ENCODE results near the gene ETV3.

ETV3 gene

DNA sequence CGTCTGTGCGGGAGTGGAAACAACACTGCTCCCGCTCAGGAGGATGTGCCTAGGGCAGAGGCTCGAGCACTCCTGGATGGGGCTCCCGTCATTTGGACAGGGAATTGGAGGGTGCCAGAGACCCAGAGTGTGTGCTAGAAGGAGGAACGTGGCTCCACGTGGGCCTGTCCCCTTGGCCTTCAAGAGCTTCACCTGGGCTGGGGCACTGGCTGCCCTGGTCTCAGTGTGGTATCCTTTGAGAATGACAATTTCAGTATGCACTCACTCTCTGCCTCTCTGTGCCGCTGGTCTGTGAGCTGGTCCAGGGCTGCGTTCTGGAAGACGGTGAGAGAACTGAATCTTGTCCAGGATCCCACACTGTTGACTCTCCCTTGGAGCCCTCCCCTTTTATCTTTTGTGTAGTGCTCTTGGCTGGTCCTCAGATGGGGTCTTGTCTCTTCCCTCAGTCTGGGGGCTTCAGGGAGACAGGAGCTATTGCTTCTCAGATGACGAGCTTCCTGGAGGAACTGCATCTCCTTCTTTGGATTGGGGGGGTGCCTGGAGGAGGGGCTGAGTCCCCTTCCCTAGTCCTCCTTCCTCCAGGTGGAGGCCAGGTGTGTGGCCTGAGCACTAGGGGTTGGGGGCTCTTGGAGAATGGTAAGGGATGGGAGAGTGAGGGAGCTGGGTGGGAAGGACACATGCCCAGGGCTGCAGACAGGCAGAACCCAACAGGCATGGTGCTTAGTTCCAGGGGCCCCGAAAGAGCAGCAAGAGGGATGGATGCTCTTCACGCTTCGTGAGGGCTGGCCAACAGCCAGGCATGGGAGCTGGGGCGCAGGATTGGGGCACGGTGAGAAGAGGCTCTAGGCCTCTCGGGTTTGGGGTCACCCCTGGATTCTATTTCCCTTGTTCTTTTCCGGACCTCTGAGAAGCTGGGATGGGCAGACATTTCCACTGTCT is 23.7 kb downstream of the ETV3 start:
- TF ChIP-seq, protein P1, sequence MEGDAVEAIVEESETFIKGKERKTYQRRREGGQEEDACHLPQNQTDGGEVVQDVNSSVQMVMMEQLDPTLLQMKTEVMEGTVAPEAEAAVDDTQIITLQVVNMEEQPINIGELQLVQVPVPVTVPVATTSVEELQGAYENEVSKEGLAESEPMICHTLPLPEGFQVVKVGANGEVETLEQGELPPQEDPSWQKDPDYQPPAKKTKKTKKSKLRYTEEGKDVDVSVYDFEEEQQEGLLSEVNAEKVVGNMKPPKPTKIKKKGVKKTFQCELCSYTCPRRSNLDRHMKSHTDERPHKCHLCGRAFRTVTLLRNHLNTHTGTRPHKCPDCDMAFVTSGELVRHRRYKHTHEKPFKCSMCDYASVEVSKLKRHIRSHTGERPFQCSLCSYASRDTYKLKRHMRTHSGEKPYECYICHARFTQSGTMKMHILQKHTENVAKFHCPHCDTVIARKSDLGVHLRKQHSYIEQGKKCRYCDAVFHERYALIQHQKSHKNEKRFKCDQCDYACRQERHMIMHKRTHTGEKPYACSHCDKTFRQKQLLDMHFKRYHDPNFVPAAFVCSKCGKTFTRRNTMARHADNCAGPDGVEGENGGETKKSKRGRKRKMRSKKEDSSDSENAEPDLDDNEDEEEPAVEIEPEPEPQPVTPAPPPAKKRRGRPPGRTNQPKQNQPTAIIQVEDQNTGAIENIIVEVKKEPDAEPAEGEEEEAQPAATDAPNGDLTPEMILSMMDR (IDR thresholded peaks at IDR 0.05; ENCODE audit: low read depth, low read length, missing control alignments): no peak
- H3K4me3 ChIP-seq (ENCODE audit: low read depth, low read length): no peak overlapping the region
- DNase-seq (ENCODE audit: low read depth): no peak

DNA sequence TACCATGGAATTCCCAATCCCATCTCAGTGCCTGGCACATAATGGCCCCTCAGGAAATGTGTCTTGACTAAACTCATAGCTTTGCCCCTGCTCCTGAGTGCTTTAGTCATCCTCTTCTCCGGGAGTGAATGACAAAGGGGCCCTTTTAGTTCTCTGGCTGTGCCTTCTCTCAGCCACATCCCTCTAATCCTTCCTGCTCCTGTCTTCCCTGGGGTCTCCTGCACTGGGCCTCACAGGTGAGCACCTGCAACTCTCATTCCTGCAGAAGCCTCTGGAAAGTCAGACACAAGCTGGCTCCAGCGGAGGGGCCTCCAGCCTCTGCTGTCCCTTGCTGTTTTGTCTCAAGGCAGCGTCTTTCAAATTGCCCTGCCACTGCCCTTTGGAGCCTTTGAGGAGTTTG is 24.6 kb downstream of the ETV3 start:
- no peak overlapping the region for H3K4me3 ChIP-seq (ENCODE audit: low read depth, low read length)
- no peak for DNase-seq (ENCODE audit: low read depth)
- TF ChIP-seq, protein P1 (IDR thresholded peaks at IDR 0.05; ENCODE audit: low read depth, low read length, missing control alignments): no peak

DNA sequence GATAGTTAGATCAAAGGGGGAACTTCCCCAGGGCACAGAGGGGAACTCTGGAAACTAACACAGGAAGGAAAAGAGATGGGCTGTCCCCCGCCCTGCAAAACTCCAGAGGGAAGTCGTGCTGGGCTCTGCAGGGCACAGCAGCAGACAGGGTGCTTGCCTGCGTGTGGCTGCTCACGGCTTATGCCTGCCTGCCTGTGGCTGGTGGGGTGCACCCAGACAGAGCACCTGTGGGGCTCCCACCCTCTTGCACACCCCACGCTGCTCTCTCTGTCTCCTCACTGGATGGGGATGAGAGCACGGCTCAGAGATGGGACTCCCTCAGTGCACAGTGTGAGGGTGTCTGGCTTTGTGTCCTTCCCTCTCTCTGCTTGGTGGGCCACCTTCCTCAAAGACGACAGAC is 25.1 kb downstream of the ETV3 start:
- TF ChIP-seq, protein P1 (IDR thresholded peaks at IDR 0.05; ENCODE audit: low read depth, low read length, missing control alignments): no peak
- DNase-seq (ENCODE audit: low read depth): no peak
- no peak overlapping the region for H3K4me3 ChIP-seq (ENCODE audit: low read depth, low read length)

DNA sequence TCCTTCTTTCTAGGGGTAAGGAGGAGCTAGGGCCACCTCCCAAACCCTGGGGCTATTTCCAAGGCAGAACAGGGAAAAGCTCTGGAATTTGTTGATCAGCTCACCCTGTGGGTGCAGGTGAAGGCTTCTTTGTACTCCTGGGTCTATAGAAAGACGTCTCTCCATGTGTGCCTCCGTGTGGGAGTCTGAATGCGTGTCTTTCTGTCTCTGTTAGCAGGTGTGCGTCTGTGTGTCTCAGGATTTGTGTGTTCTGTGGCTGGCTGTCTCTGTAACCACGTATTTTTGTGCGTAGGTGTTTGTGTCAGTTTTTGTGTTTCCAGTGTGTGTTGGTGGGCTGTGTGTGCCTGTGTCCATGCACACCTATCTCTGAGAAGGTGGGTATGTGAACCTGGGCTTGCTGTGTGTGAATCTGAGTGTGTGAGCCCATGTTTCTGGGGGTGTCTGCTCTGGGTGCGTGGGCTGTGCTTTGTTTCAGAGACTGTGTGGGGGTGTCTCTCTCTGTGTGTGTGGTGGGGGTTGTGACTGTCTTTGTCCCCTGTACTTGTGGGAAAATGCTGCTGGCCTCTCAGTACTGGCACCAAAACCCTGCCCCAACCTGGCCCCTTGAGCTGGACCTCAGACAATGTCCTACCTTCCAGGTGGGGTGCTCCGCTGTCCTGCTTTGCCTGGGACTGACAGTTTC is 25.9 kb downstream of the ETV3 start:
- TF ChIP-seq, protein P1 (IDR thresholded peaks at IDR 0.05; ENCODE audit: low read depth, low read length, missing control alignments): no peak
- DNase-seq (ENCODE audit: low read depth): no peak
- H3K4me3 ChIP-seq (ENCODE audit: low read depth, low read length): no peak overlapping the region

DNA sequence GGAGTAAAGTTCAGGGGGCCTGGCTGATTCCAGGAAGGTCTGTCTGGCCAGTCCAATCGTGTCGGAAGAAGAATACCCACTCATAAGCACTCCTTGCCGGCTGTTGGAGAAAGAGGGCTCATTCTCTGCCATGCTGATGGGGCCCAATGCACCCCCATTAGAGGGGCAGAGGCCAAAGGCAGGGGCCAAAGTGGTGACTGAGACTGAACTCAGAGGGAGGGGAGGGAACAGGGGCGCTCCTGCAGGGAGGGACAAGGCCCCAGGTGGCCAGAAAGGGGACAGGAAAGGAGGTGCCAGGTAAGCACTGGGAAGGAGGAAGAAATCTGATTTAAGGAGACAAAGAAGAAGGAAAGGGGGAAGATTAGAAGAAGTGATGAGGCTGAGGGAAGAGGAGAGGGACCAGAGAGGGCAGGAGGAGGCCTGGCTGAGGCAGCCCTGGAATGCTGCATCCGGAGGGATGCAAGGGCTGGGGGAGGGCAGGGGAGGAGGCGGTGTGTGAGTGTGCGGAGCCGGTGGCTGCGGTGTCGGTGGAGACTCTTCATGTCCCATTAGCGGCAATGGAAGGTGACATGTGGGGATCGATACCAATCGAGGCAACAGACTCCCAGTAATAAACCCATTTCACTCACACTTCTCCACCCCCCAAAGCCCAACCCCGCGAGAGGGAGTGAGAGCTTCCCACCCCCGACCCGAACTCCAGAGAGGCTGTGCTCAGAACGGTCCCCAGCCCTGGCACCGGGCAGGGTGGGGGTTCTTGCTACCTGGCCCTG is 26.6 kb downstream of the ETV3 start:
- TF ChIP-seq, protein P1 (IDR thresholded peaks at IDR 0.05; ENCODE audit: low read depth, low read length, missing control alignments): no peak
- H3K4me3 ChIP-seq (ENCODE audit: low read depth, low read length): no peak overlapping the region
- DNase-seq (ENCODE audit: low read depth): no peak

DNA sequence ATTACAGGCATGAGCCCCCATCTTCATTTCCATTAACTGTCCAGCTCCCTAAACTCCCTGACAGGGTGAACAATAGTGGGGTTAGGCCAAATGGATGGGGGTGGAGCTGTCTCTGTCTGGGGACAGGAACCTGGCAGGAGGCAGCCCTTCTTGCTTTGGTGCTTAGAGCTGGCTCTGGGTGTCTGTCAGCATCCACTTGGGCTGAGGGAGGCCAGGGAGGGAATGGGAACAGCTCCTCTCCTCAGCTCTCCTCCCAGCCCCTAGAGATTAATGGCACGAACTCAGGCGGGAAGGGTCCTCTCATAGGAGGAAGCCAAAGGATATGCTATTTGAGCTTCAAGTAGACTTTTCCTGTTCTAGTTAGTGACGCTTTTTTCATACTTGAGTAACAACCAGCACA is 27.5 kb downstream of the ETV3 start:
- TF ChIP-seq, protein P1 (IDR thresholded peaks at IDR 0.05; ENCODE audit: low read depth, low read length, missing control alignments): no peak
- H3K4me3 ChIP-seq (ENCODE audit: low read depth, low read length): no peak overlapping the region
- DNase-seq (ENCODE audit: low read depth): no peak

Data from GM12864 (cell line).